Measurements from ENCODE around the gene NHLRC2. TPM values are rescaled to one million over a fixed set of nuclear protein-coding genes. Genes with fewer than 3 reads are reported as not detected.

The NHLRC2 gene
- total and polyA plus RNA-seq, 2 donors (not counting 3 experiments of a cell fraction or from before 2014, with no cell fraction given), result 5.2 to 28.2 TPM

- no peaks in the 10 kb centered on the region for H3K4me1 ChIP-seq (ENCODE audit: control insufficient read depth, extremely low read depth, insufficient read depth, low read length)
- no peaks in the 10 kb centered on the region for H3K27me3 ChIP-seq (ENCODE audit: control insufficient read depth in 2 of 2, insufficient read depth in 2 of 2, low read length in 2 of 2)
- ChIA-PET CTCF (no interaction called here), POLR2A (no interaction called here)
- dilution Hi-C loops (cut with MboI; ENCODE audit: extremely low pct_ligation_motif_present, low sequenced_read_pairs) (no loop called here), intact Hi-C loops (cut with micrococcal nuclease) (no loop called here)
- H2AFZ ChIP-seq (ENCODE audit: low read depth, low read length), result no peak overlapping the region
- no peak overlapping the region for H3K27ac ChIP-seq (ENCODE audit: insufficient read depth, low read depth, low read length)
- H4K20me1 ChIP-seq (replicated peaks; ENCODE audit: control insufficient read depth, extremely low read depth, insufficient read depth, low read length), result no peaks in the 10 kb centered on the region
- no TSS peak for BruUV-seq (replicated peaks)
- H3K9me1 ChIP-seq (replicated peaks; ENCODE audit: control insufficient read depth, extremely low read depth, insufficient read depth, low read length), result no peaks in the 10 kb centered on the region
- no peaks in the 10 kb centered on the region for H3K9me3 ChIP-seq (replicated peaks; ENCODE audit: control insufficient read depth, insufficient read depth, low read length)
- TF ChIP-seq POLR2AphosphoS5 (IDR thresholded peaks at IDR 0.05; ENCODE audit: insufficient read depth, low read depth, low read length) (no peak), GATA2 (IDR thresholded peaks at IDR 0.05; ENCODE audit: insufficient read depth, insufficient read length, low read depth, low read length) (no peak), EZH2 (IDR thresholded peaks at IDR 0.05; ENCODE audit: borderline replicate concordance, low read depth, low read length, severe bottlenecking) (no peak), FOS (IDR thresholded peaks at IDR 0.05; ENCODE audit: borderline replicate concordance, insufficient read depth, low read length) (no peak), MYC (IDR thresholded peaks at IDR 0.05; ENCODE audit: low read depth, low read length) (no peak), JUN (IDR thresholded peaks at IDR 0.05; ENCODE audit: borderline replicate concordance, insufficient read depth, insufficient read length, low read depth) (no peak), CTCF (IDR thresholded peaks at IDR 0.05; ENCODE audit: extremely low read depth in 1 of 2, insufficient read depth in 1 of 2, low read depth in 1 of 2, low read length in 2 of 2) (no peak), POLR2A (IDR thresholded peaks at IDR 0.05; ENCODE audit: low read depth, low read length) (no peak)
- TF ChIP-seq, protein P1, sequence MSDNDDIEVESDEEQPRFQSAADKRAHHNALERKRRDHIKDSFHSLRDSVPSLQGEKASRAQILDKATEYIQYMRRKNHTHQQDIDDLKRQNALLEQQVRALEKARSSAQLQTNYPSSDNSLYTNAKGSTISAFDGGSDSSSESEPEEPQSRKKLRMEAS (IDR thresholded peaks at IDR 0.05; ENCODE audit: insufficient read depth, insufficient read length), result no peak
- H3K4me3 ChIP-seq (replicated peaks in 1 of 3; ENCODE audit: insufficient read depth in 1 of 3, low read depth in 1 of 3, low read length in 3 of 3), result no peak overlapping the region
- no peak for DNase-seq (ENCODE audit: low read depth, low spot score)
- H3K9ac ChIP-seq (replicated peaks; ENCODE audit: extremely low read depth, insufficient read depth, low read length), result no peak overlapping the region
- H3K36me3 ChIP-seq (ENCODE audit: control insufficient read depth in 2 of 2, extremely low read depth in 1 of 2, insufficient read depth in 2 of 2, low read length in 2 of 2), result no peaks in the 10 kb centered on the region
- no peaks in the 10 kb centered on the region for H3K79me2 ChIP-seq (ENCODE audit: control insufficient read depth, insufficient read depth, low read length)
- FAIRE-seq, result no peak
- no peak overlapping the region for H3K4me2 ChIP-seq (ENCODE audit: insufficient read depth, low read length)
Measured at GRCh38 chr10:113822174-113822573, 32.3 kb upstream of the NHLRC2 start.

Data from endothelial cell of umbilical vein (primary cell).